Common myeloid progenitor, CD34-positive (primary cell): ENCODE data around the gene SERINC5.
"Not testable (repeated sequence)": the region's sequence is repeated elsewhere in the genome, so short reads cannot be mapped to it uniquely, and the experiment has no call there.

Experiments used
- CTCF ChIA-PET: fragments of 350-600 bp; sonication (Branson Sonifier 250); formaldehyde crosslinking; loops from one replicate; lab custom pipeline; 2021; ENCODE audit warnings: antibody characterized with exemption; lab: Charles Lee
- POLR2A ChIA-PET: fragments of 350-600 bp; sonication (Branson Sonifier 250); formaldehyde crosslinking; loops from one replicate; lab custom pipeline; 2021; ENCODE audit warnings: antibody characterized with exemption; lab: Charles Lee
- DNase-seq, 3 donors: peaks; one replicate each; pipeline versions ENCODE4 v3.0.0 to v3.0.0-alpha.2; 2013
- H3K27ac ChIP-seq, 2 experiments: 1 replicate in 1 of 2; 2 replicates in 1 of 2; pipeline ENCODE4 v1.7.0; 2013; ENCODE audit warnings: inconsistent platforms in 2 of 2, low read length in 2 of 2, mild to moderate bottlenecking in 2 of 2, low read depth in 1 of 2, moderate library complexity in 1 of 2; ENCODE audit not compliant: severe bottlenecking in 2 of 2, insufficient read depth in 1 of 2, poor library complexity in 1 of 2
- H3K27me3 ChIP-seq, 5 experiments: replicated peaks in 2 of 5; 1 replicate in 3 of 5; 2 replicates in 2 of 5; pipeline versions ENCODE4 v1.6.1 to v1.7.0; 2013; ENCODE audit warnings: low read length in 4 of 5, mild to moderate bottlenecking in 2 of 5, moderate library complexity in 2 of 5, inconsistent platforms in 1 of 5; ENCODE audit not compliant: insufficient read depth in 5 of 5, control insufficient read depth in 4 of 5
- H3K36me3 ChIP-seq, 4 experiments: 1 replicate in 2 of 4; 2 replicates in 2 of 4; pipeline versions ENCODE4 v1.6.1 to v1.7.0; 2013; ENCODE audit warnings: low read length in 3 of 4, control low read depth in 1 of 4, mild to moderate bottlenecking in 1 of 4; ENCODE audit not compliant: control insufficient read depth in 4 of 4, insufficient read depth in 4 of 4
- H3K4me1 ChIP-seq, 4 experiments: 1 replicate in 3 of 4; 2 replicates in 1 of 4; pipeline versions ENCODE4 v1.6.1 to v1.7.1; 2013; ENCODE audit warnings: low read length in 3 of 4, mild to moderate bottlenecking in 3 of 4, control low read depth in 1 of 4, inconsistent platforms in 1 of 4, moderate library complexity in 1 of 4; ENCODE audit not compliant: control insufficient read depth in 4 of 4, insufficient read depth in 4 of 4; ENCODE audit errors: control extremely low read depth in 1 of 4
- H3K4me3 ChIP-seq, 7 experiments: 1 replicate in 4 of 7; 2 replicates in 3 of 7; pipeline versions ENCODE4 v1.5.1 to v1.7.0; 2013; ENCODE audit warnings: mild to moderate bottlenecking in 7 of 7, low read length in 6 of 7, moderate library complexity in 6 of 7, inconsistent platforms in 2 of 7, low read depth in 2 of 7, control low read depth in 1 of 7; ENCODE audit not compliant: insufficient read depth in 4 of 7, control insufficient read depth in 1 of 7; ENCODE audit errors: extremely low read depth in 1 of 7
- H3K9me3 ChIP-seq, 5 experiments: 1 replicate in 4 of 5; 2 replicates in 1 of 5; pipeline versions ENCODE4 v1.6.1 to v1.7.1; 2013; ENCODE audit warnings: low read length in 4 of 5, mild to moderate bottlenecking in 2 of 5, inconsistent platforms in 1 of 5, low read depth in 1 of 5, moderate library complexity in 1 of 5; ENCODE audit not compliant: control insufficient read depth in 4 of 5, insufficient read depth in 2 of 5; ENCODE audit errors: control extremely low read depth in 1 of 5
- WGBS: methylation state at CpG from one replicate; pipeline ENCODE4 v1.1.5; 2013; ENCODE audit not compliant: insufficient coverage; 5-methylcytosine and 5-hydroxymethylcytosine counted together

SERINC5 gene

GRCh38 chr5:80206282-80206681, 49.6 kb downstream of the SERINC5 start:
- peaks cover 0 to 27% (median 21%) of the 10 kb centered on the region in 4 experiments for H3K4me1 ChIP-seq
- no peaks in the 10 kb centered on the region for H3K27me3 ChIP-seq
- H3K4me3 ChIP-seq = no peak overlapping the region
- no peaks in the 10 kb centered on the region for H3K9me3 ChIP-seq
- ChIA-PET CTCF (interaction anchor here (1.6 to 3.7 kb wide), 3 partner anchors 9 to 96 kb away, joined by 4 to 14 read pairs (median 7); no protein-coding TSS in a partner anchor), POLR2A (no interaction called here)
- WGBS = 94% methylated on average over 2 of the region's 4 CpGs
- no peak overlapping the region for H3K27ac ChIP-seq
- DNase-seq = no peak
- peaks cover 4 to 14% (median 12%) of the 10 kb centered on the region in 4 experiments for H3K36me3 ChIP-seq

GRCh38 chr5:80205846-80206245, 50.0 kb downstream of the SERINC5 start:
- no peak overlapping the region for H3K4me3 ChIP-seq
- no peaks in the 10 kb centered on the region for H3K9me3 ChIP-seq
- peak in 2 of 3 donors; percentile 44 to 70 for DNase-seq
- peaks cover 0 to 27% (median 21%) of the 10 kb centered on the region in 4 experiments for H3K4me1 ChIP-seq
- no peak overlapping the region for H3K27ac ChIP-seq
- no CpG with 5 or more reads among the region's 4 CpGs for WGBS
- H3K27me3 ChIP-seq = no peaks in the 10 kb centered on the region
- H3K36me3 ChIP-seq = peaks cover 8 to 17% (median 16%) of the 10 kb centered on the region in 4 experiments
- CTCF ChIA-PET = interaction anchor here (1.2 to 3.7 kb wide), 4 partner anchors 9 to 95 kb away, joined by 3 to 14 read pairs (median 6); no protein-coding TSS in a partner anchor
- POLR2A ChIA-PET = no interaction called here

- WGBS = 83% methylated on average over 7 of the region's 10 CpGs
- peak; percentile 70 to 92 (median 84) for DNase-seq
- no peaks in the 10 kb centered on the region for H3K9me3 ChIP-seq
- ChIA-PET CTCF (interaction anchor here (0.7 to 3.7 kb wide), 16 partner anchors 9 to 122 kb away, joined by 3 to 14 read pairs (median 3); no protein-coding TSS in a partner anchor), POLR2A (no interaction called here)
- no peak overlapping the region for H3K27ac ChIP-seq
- H3K36me3 ChIP-seq = peaks cover 8 to 17% (median 16%) of the 10 kb centered on the region in 4 experiments
- H3K4me1 ChIP-seq = peaks cover 0 to 27% (median 21%) of the 10 kb centered on the region in 4 experiments
- H3K4me3 ChIP-seq = peak overlapping the region in 1 of 7 experiments; percentile 49
- H3K27me3 ChIP-seq = no peaks in the 10 kb centered on the region
These were observed 50.8 kb downstream of the SERINC5 start for GRCh38 chr5:80204808-80205614.

GRCh38 chr5:80201763-80202162, 54.1 kb downstream of the SERINC5 start:
- POLR2A ChIA-PET, DNase-seq, H3K4me3 ChIP-seq, H3K9me3 ChIP-seq, H3K27ac ChIP-seq, H3K27me3 ChIP-seq: not testable (repeated sequence)
- 85% methylated on average over 4 of the region's 7 CpGs for WGBS
- Histone ChIP-seq H3K36me3 (peaks cover 8 to 21% (median 16%) of the 10 kb centered on the region in 4 experiments), H3K4me1 (peaks cover 0 to 25% (median 20%) of the 10 kb centered on the region in 4 experiments)
- CTCF ChIA-PET = interaction anchor here (1.0 kb wide), 1 partner anchor 9 kb away, joined by 3 read pairs; no protein-coding TSS in a partner anchor

GRCh38 chr5:80198920-80199319, 56.9 kb downstream of the SERINC5 start:
- H3K9me3 ChIP-seq = no peaks in the 10 kb centered on the region
- ChIA-PET POLR2A (no interaction called here), CTCF (interaction anchor here (1.9 kb wide), 1 partner anchor 13 kb away, joined by 4 read pairs; no protein-coding TSS in a partner anchor)
- peaks cover 8 to 12% (median 10%) of the 10 kb centered on the region in 4 experiments for H3K4me1 ChIP-seq
- H3K27me3 ChIP-seq = no peaks in the 10 kb centered on the region
- WGBS = 100% methylated on average over 2 of the region's 3 CpGs
- DNase-seq = no peak
- no peak overlapping the region for H3K4me3 ChIP-seq
- H3K36me3 ChIP-seq = peaks cover 8 to 29% (median 16%) of the 10 kb centered on the region in 4 experiments
- H3K27ac ChIP-seq = no peak overlapping the region

- Histone ChIP-seq H3K9me3 (no peaks in the 10 kb centered on the region), H3K36me3 (peaks cover 8 to 29% (median 16%) of the 10 kb centered on the region in 4 experiments), H3K27ac (no peak overlapping the region), H3K4me1 (peaks cover 9 to 14% (median 11%) of the 10 kb centered on the region in 4 experiments), H3K27me3 (no peaks in the 10 kb centered on the region), H3K4me3 (no peak overlapping the region)
- ChIA-PET POLR2A (no interaction called here), CTCF (interaction anchor here (1.9 kb wide), 1 partner anchor 13 kb away, joined by 4 read pairs; no protein-coding TSS in a partner anchor)
- WGBS = over 99% methylated on average over 11 of the region's 11 CpGs
- no peak for DNase-seq
These were observed 57.4 kb downstream of the SERINC5 start for GRCh38 chr5:80198399-80198798.
